GM18861 (cell line): Measurements from ENCODE around the gene UMODL1.

Experiments used
- ATAC-seq: cut with Tn5 transposase; IDR thresholded peaks from one replicate; pipeline ENCODE4 v1.9.1; 2021; ENCODE audit not compliant: unreplicated experiment

UMODL1 gene

GRCh38 chr21:42127164-42128150 is 56.3 kb downstream of the UMODL1 start:
- no peak for ATAC-seq

GRCh38 chr21:42129300-42130266 is 58.5 kb downstream of the UMODL1 start:
- ATAC-seq, result no peak

- ATAC-seq, result no peak
Measured at GRCh38 chr21:42130441-42130840, 59.3 kb downstream of the UMODL1 start.

- no peak for ATAC-seq
Measured at GRCh38 chr21:42132183-42132582, 61.1 kb downstream of the UMODL1 start.

GRCh38 chr21:42133131-42133530 is 62.0 kb downstream of the UMODL1 start:
- ATAC-seq, result no peak

- no peak for ATAC-seq
Measured at GRCh38 chr21:42135386-42136052, 64.4 kb downstream of the UMODL1 start.

GRCh38 chr21:42137191-42137904 is 66.2 kb downstream of the UMODL1 start:
- no peak for ATAC-seq

GRCh38 chr21:42140196-42140934 is 69.2 kb downstream of the UMODL1 start:
- ATAC-seq, result no peak

- no peak for ATAC-seq
Measured at GRCh38 chr21:42141643-42142042, 70.5 kb downstream of the UMODL1 start.

GRCh38 chr21:42142141-42142540 is 71.0 kb downstream of the UMODL1 start:
- ATAC-seq, result no peak

- ATAC-seq, result no peak
Measured at GRCh38 chr21:42142627-42143026, 71.5 kb downstream of the UMODL1 start.

- ATAC-seq, result no peak
Measured at GRCh38 chr21:42143111-42143510, 72.0 kb downstream of the UMODL1 start.

- ATAC-seq, result no peak
Measured at GRCh38 chr21:42144221-42144620, 73.1 kb downstream of the UMODL1 start.

- ATAC-seq, result no peak
Measured at GRCh38 chr21:42144679-42145568, 73.8 kb downstream of the UMODL1 start.

- ATAC-seq, result no peak
Measured at GRCh38 chr21:42145569-42146272, 74.6 kb downstream of the UMODL1 start.

GRCh38 chr21:42146273-42146805 is 75.2 kb downstream of the UMODL1 start:
- no peak for ATAC-seq

- no peak for ATAC-seq
Measured at GRCh38 chr21:42146821-42147220, 75.7 kb downstream of the UMODL1 start.
